SK-N-SH (cell line): ENCODE data around the gene SH3D19. TPM values are rescaled to one million over a fixed set of nuclear protein-coding genes. Genes with fewer than 3 reads are reported as not detected.

Experiments
- CTCF ChIA-PET: fragments of 300-600, 350-600 bp; formaldehyde crosslinking; extraction: SDS; loops from one replicate; lab custom pipeline; 2021; lab: Yijun Ruan, JAX
- POLR2A ChIA-PET: fragments of 350-600 bp; sonication (Branson Sonifier 250); formaldehyde crosslinking; extraction: SDS; loops from one replicate; lab custom pipeline; 2020; ENCODE audit warnings: antibody characterized with exemption, inconsistent platforms; lab: Yijun Ruan, JAX
- DNase-seq: peaks from one replicate; pipeline ENCODE4 v3.0.0; 2012
- H2AFZ ChIP-seq: fragments of 200-600 bp; sonication (generic); 2 replicates; pipeline ENCODE4 v1.8.1; 2016; ENCODE audit warnings: antibody characterized with exemption, mild to moderate bottlenecking, low read depth
- H3F3A ChIP-seq: fragments of 200-600 bp; sonication (generic); replicated peaks from 2 replicates; pipeline ENCODE3; 2016; ENCODE audit warnings: antibody characterized with exemption, mild to moderate bottlenecking; ENCODE audit not compliant: insufficient read depth
- H3K27ac ChIP-seq, 2 experiments: fragments of 200-500 bp in 1 of 2; fragments of 200-600 bp in 1 of 2; sonication (Bioruptor generic) in 1 of 2; sonication (generic), shearing (Covaris generic) in 1 of 2; 2 replicates each; pipeline versions ENCODE4 v1.5.1 to v1.6.1; 2014 to 2016; ENCODE audit warnings: low read depth in 2 of 2, inconsistent platforms in 1 of 2, low read length in 1 of 2, mild to moderate bottlenecking in 1 of 2, mixed read lengths in 1 of 2
- H3K27me3 ChIP-seq: fragments of 200-600 bp; sonication (generic), shearing (Covaris generic); 2 replicates; pipeline ENCODE4 v1.6.1; 2016; ENCODE audit warnings: mixed run types; ENCODE audit not compliant: insufficient read depth
- H3K36me3 ChIP-seq, 2 experiments: fragments of 200-500 bp in 1 of 2; fragments of 200-600 bp in 1 of 2; sonication (Bioruptor generic) in 1 of 2; sonication (generic) in 1 of 2; replicated peaks in 1 of 2; 2 replicates each; pipeline versions ENCODE3 to v1.5.1; 2014 to 2016; ENCODE audit warnings: low read length in 1 of 2, mild to moderate bottlenecking in 1 of 2; ENCODE audit not compliant: insufficient read depth in 2 of 2, control insufficient read depth in 1 of 2
- H3K4me1 ChIP-seq, 2 experiments: fragments of 200-500 bp in 1 of 2; fragments of 200-600 bp in 1 of 2; sonication (Bioruptor generic) in 1 of 2; sonication (generic), shearing (Covaris generic) in 1 of 2; 2 replicates each; pipeline versions ENCODE4 v1.5.1 to v1.6.1; 2014 to 2016; ENCODE audit warnings: low read depth in 1 of 2, low read length in 1 of 2, mixed run types in 1 of 2; ENCODE audit not compliant: insufficient read depth in 2 of 2, control insufficient read depth in 1 of 2
- H3K4me2 ChIP-seq: fragments of 200-600 bp; sonication (generic), shearing (Covaris generic); 2 replicates; pipeline ENCODE4 v1.6.1; 2017; ENCODE audit warnings: mixed run types
- H3K4me3 ChIP-seq, 2 experiments: fragments of 200-500 bp in 1 of 2; fragments of 200-600 bp in 1 of 2; sonication (Bioruptor generic) in 1 of 2; sonication (generic), shearing (Covaris generic) in 1 of 2; 2 replicates each; pipeline versions ENCODE4 v1.5.1 to v1.8.1; 2014 to 2016; ENCODE audit warnings: low read depth in 2 of 2, inconsistent platforms in 1 of 2, low read length in 1 of 2, mild to moderate bottlenecking in 1 of 2, mixed read lengths in 1 of 2, moderate library complexity in 1 of 2
- H3K79me2 ChIP-seq: fragments of 200-600 bp; sonication (generic); 2 replicates; pipeline ENCODE4 v1.8.1; 2017; ENCODE audit warnings: mild to moderate bottlenecking; ENCODE audit not compliant: insufficient read depth
- H3K9ac ChIP-seq: fragments of 200-600 bp; sonication (generic); 2 replicates; pipeline ENCODE4 v1.6.1; 2017; ENCODE audit warnings: mixed run types
- H3K9me2 ChIP-seq: fragments of 200-600 bp; sonication (generic); 2 replicates; pipeline ENCODE4 v1.6.1; 2017; ENCODE audit warnings: mixed run types
- H3K9me3 ChIP-seq: fragments of 200-600 bp; sonication (generic); 2 replicates; pipeline ENCODE4 v1.6.1; 2017; ENCODE audit warnings: mixed run types, mild to moderate bottlenecking, moderate library complexity
- H4K20me1 ChIP-seq: fragments of 200-600 bp; sonication (generic); 2 replicates; pipeline ENCODE4 v1.6.1; 2017; ENCODE audit warnings: mild to moderate bottlenecking, mixed run types; ENCODE audit not compliant: insufficient read depth
- CHD2 ChIP-seq: fragments of 150-350 bp; IDR thresholded peaks from 2 replicates; pipeline ENCODE4 v1.6.1; 2018; ENCODE audit warnings: low read length; ENCODE audit not compliant: partially characterized antibody
- CTCF ChIP-seq: fragments of 200-600 bp; sonication (generic); IDR thresholded peaks from 2 replicates; pipeline ENCODE4 v1.6.1; 2017; ENCODE audit warnings: antibody characterized with exemption, mild to moderate bottlenecking, moderate library complexity
- ELF1 ChIP-seq: IDR thresholded peaks from 2 replicates; pipeline ENCODE4 v1.4.0; 2012
- EZH2phosphoT487 ChIP-seq: fragments of 200-600 bp; sonication (generic); IDR thresholded peaks from 2 replicates; pipeline ENCODE4 v1.6.1; 2017; ENCODE audit warnings: low read depth, mixed run types, mild to moderate bottlenecking, antibody characterized with exemption, moderate library complexity, borderline replicate concordance
- GABPA ChIP-seq: IDR thresholded peaks from 2 replicates; pipeline ENCODE4 v1.4.0; 2012; ENCODE audit warnings: low read depth, mild to moderate bottlenecking
- MEF2A ChIP-seq: IDR thresholded peaks from 2 replicates; pipeline ENCODE4 v1.4.0; 2012; ENCODE audit warnings: low read depth, borderline replicate concordance
- MXI1 ChIP-seq: IDR thresholded peaks from 2 replicates; pipeline ENCODE4 v1.6.1; 2012; ENCODE audit warnings: mild to moderate bottlenecking, low read depth, low read length, improper control_type of control experiment
- PBX3 ChIP-seq: IDR thresholded peaks from 2 replicates; pipeline ENCODE4; 2012
- RCOR1 ChIP-seq: fragments of 150-350 bp; IDR thresholded peaks from 2 replicates; pipeline ENCODE4 v1.6.1; 2017; ENCODE audit warnings: antibody characterized with exemption, low read length
- REST ChIP-seq: IDR thresholded peaks from 2 replicates; pipeline ENCODE4 v1.6.1; 2012; ENCODE audit warnings: mild to moderate bottlenecking, low read depth, low read length, moderate library complexity
- RFX5 ChIP-seq: IDR thresholded peaks from 2 replicates; pipeline ENCODE4 v1.6.1; 2012; ENCODE audit warnings: mild to moderate bottlenecking, improper control_type of control experiment, low read length
- WGBS: methylation state at CpG from one replicate; pipeline ENCODE4 v1.1.6; 2017; ENCODE audit warnings: low lambda C conversion rate; 5-methylcytosine and 5-hydroxymethylcytosine counted together
- polyA plus RNA-seq, 3 experiments: library from polyadenylated mRNA; depleted of rRNA; stranded (reverse); fragments of >200 nt; gene quantifications; 2 replicates each; pipeline ENCODE4 v1.2.3, GENCODE V29; 2012

SH3D19 gene
- polyA plus RNA-seq, 1 of the 3 experiments (the other 2 are of a cell fraction): 7.1 TPM

- H3K4me2 ChIP-seq: no peak overlapping the region
- H3K9me2 ChIP-seq: no peaks in the 10 kb centered on the region
- WGBS: 95% methylated on average over 5 of the region's 5 CpGs
- no peaks in the 10 kb centered on the region for H4K20me1 ChIP-seq
- no peak for DNase-seq
- TF ChIP-seq EZH2phosphoT487: no peak
- no peak for TF ChIP-seq CTCF
- no peak for TF ChIP-seq REST
- TF ChIP-seq ELF1: no peak
- no peak for TF ChIP-seq CHD2
- no peak overlapping the region for H3K9ac ChIP-seq
- POLR2A ChIA-PET: no interaction called here
- peaks cover 44% of the 10 kb centered on the region for H3K79me2 ChIP-seq
- H3K27me3 ChIP-seq: no peaks in the 10 kb centered on the region
- H3K9me3 ChIP-seq: no peaks in the 10 kb centered on the region
- no peak overlapping the region for H3K27ac ChIP-seq
- H3K36me3 ChIP-seq: peaks cover 0 to 3% of the 10 kb centered on the region in 2 experiments
- H3F3A ChIP-seq: peaks cover 12% of the 10 kb centered on the region
- peaks cover 0 to 13% of the 10 kb centered on the region in 2 experiments; a peak in 2 of 4 replicates for H3K4me1 ChIP-seq
- H2AFZ ChIP-seq: no peak overlapping the region
- CTCF ChIA-PET: interaction anchor here (0.6 to 1.3 kb wide), 2 partner anchors 52 to 925 kb away, joined by 3 read pairs; no protein-coding TSS in a partner anchor
- H3K4me3 ChIP-seq: no peak overlapping the region
Measured at GRCh38 chr4:151294833-151295496, 30.4 kb downstream of the SH3D19 start.

- no peak overlapping the region for H3K4me3 ChIP-seq
- no peak overlapping the region for H3K9ac ChIP-seq
- no peaks in the 10 kb centered on the region for H3K27me3 ChIP-seq
- no peaks in the 10 kb centered on the region for H3K9me2 ChIP-seq
- H3F3A ChIP-seq: peaks cover 12% of the 10 kb centered on the region
- no peak for TF ChIP-seq GABPA
- TF ChIP-seq MEF2A: no peak
- TF ChIP-seq CHD2: no peak
- no peak for TF ChIP-seq MXI1
- TF ChIP-seq RFX5: no peak
- TF ChIP-seq RCOR1: no peak
- no peak for TF ChIP-seq PBX3
- H4K20me1 ChIP-seq: no peaks in the 10 kb centered on the region
- peaks cover 0 to 3% of the 10 kb centered on the region in 2 experiments for H3K36me3 ChIP-seq
- DNase-seq: no peak
- 93% methylated on average over 2 of the region's 2 CpGs for WGBS
- peak overlapping the region in 1 of 2 experiments; percentile 69; a peak in 2 of 4 replicates for H3K27ac ChIP-seq
- H2AFZ ChIP-seq: no peak overlapping the region
- POLR2A ChIA-PET: no interaction called here
- CTCF ChIA-PET: interaction anchor here (1.2 to 1.7 kb wide), 2 partner anchors 15 to 175 kb away, joined by 5 to 6 read pairs; partner anchors contain the start of gene PRSS48
- peaks cover 0 to 13% of the 10 kb centered on the region in 2 experiments; a peak in 2 of 4 replicates for H3K4me1 ChIP-seq
- H3K4me2 ChIP-seq: peak overlapping the region; percentile 54; the same call in 1 of the 2 replicates
- no peaks in the 10 kb centered on the region for H3K9me3 ChIP-seq
- H3K79me2 ChIP-seq: peaks cover 63% of the 10 kb centered on the region
Measured at GRCh38 chr4:151292038-151292437, 33.4 kb downstream of the SH3D19 start.
